Measurements from ENCODE around the gene MLANA.

The MLANA gene

GRCh38 chr9:5900622-5901021 is 9.9 kb downstream of the MLANA start:
- TF ChIP-seq CTCF (IDR thresholded peaks at IDR 0.05; ENCODE audit: borderline replicate concordance, insufficient read depth, low read depth, low read length): no peak
- no peak overlapping the region for H3K4me3 ChIP-seq (ENCODE audit: low read depth, low read length)

DNA sequence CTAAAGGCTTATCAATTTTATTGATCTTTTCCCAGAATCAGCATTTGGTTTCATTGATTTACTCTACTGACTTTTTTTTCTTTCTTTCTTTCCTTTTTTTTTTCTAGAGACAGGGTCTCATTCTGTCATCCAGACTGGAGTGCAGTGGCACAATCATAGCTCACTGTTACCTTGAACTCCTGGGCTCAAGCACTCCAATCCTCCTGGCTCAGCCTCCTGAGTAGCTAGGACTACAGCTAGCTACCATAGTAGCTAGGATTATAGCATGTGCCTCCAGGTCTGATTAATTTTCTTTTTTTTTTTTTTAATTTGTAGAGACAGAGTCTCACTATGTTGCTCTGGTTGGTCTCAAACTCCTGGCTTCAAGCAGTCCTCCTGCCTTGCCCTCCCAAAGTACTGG is 11.7 kb downstream of the MLANA start:
- no peak for TF ChIP-seq CTCF (IDR thresholded peaks at IDR 0.05; ENCODE audit: borderline replicate concordance, insufficient read depth, low read depth, low read length)
- no peak overlapping the region for H3K4me3 ChIP-seq (ENCODE audit: low read depth, low read length)

- H3K4me3 ChIP-seq (ENCODE audit: low read depth, low read length): no peak overlapping the region
- TF ChIP-seq CTCF (IDR thresholded peaks at IDR 0.05; ENCODE audit: borderline replicate concordance, insufficient read depth, low read depth, low read length): no peak
Measured at GRCh38 chr9:5908918-5909317, 18.2 kb downstream of the MLANA start.

DNA sequence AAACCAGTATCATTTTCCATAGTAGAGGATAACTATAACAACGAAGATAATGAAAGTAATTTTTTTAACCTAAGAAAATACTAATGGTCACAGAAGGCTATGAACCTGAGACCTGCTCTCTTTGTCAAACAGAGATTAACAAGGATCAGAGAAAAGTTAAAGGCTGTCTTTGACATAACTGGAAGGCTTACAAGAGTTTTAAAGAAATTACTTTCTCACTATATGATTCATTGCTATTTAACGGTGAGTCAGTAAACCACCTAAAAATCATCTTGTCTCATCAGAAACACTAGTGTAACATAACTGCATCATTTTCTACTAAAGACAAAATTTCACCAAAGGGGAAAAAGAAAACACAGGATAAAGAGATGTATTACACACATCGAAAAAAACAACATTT is 19.3 kb downstream of the MLANA start:
- no peak overlapping the region for H3K4me3 ChIP-seq (ENCODE audit: low read depth, low read length)
- TF ChIP-seq CTCF (IDR thresholded peaks at IDR 0.05; ENCODE audit: borderline replicate concordance, insufficient read depth, low read depth, low read length): no peak

DNA sequence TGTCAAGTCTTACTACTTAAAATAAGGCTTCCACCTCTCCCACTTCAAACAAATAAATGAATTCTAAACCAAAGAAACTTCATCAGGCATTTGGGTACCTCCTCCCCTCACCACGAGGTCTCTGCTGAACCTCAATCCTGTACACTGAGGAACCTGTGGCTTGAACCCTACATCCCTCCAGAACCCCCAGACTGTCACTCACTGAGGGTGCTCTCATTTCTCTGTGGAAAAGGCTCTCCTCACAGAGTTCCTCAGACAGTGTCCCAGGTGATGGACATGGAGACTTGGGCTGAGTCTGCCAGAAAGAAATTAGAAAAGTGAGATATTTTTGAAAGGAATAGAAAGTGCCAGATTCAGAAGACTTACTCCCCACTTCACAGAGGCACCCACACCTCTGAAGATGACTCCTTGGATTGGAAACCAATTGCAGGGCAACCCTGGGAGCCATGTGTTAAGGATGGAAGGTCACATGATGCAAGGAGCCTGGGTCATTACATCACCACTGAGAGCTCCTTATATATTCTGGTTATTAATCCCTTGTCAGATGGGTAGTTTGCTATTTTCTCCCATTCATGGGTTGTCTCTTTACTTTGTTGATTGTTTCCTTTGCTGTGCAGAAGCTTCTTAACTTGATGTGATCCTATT is 19.8 kb downstream of the MLANA start:
- no peak for TF ChIP-seq CTCF (IDR thresholded peaks at IDR 0.05; ENCODE audit: borderline replicate concordance, insufficient read depth, low read depth, low read length)
- no peak overlapping the region for H3K4me3 ChIP-seq (ENCODE audit: low read depth, low read length)

DNA sequence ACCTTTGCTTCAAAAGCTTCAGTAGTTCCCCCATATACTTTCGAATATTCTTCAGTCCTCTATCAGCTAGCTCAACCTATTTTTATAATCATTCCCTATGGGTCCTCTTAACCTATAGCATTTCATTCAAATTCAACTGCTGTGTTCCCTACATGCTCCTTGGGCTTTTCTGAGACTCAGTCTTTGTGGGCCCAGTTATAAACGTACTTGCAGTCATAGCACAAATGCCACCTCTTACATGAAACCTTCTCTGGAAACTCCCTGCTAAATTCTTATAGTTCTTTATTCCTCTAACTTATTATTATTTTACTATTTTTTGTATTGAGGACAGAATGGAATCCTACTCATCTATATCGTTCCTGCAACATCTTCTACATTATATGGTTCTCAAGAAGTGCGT is 24.7 kb downstream of the MLANA start:
- TF ChIP-seq CTCF (IDR thresholded peaks at IDR 0.05; ENCODE audit: borderline replicate concordance, insufficient read depth, low read depth, low read length): no peak
- no peak overlapping the region for H3K4me3 ChIP-seq (ENCODE audit: low read depth, low read length)

DNA sequence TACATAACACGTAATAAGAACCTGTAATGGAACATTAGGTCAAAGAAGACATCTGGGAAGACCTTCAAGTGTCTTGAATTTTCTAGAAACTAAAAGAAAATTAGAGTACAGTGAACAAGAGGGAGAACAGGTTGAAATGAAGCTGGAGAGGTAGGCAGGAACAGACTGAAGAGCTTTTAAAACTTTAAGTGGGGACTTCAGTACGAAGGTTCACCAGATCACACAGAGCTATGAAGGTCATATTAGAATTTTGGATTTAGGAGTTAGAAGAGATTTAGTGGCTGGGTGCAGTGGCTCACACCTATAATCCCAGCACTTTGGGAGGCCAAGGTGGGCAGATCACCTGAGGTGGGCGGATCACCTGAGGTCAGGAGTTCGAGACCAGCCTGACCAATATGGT is 26.6 kb downstream of the MLANA start:
- no peak overlapping the region for H3K4me3 ChIP-seq (ENCODE audit: low read depth, low read length)
- no peak for TF ChIP-seq CTCF (IDR thresholded peaks at IDR 0.05; ENCODE audit: borderline replicate concordance, insufficient read depth, low read depth, low read length)

Measured in GM12875 (cell line).